ENCODE data around the gene PLEK. TPM values are rescaled to one million over a fixed set of nuclear protein-coding genes. Genes with fewer than 3 reads are reported as not detected.

The PLEK gene
- total RNA-seq, 1 donor, result not detected

- TF ChIP-seq, protein P1, sequence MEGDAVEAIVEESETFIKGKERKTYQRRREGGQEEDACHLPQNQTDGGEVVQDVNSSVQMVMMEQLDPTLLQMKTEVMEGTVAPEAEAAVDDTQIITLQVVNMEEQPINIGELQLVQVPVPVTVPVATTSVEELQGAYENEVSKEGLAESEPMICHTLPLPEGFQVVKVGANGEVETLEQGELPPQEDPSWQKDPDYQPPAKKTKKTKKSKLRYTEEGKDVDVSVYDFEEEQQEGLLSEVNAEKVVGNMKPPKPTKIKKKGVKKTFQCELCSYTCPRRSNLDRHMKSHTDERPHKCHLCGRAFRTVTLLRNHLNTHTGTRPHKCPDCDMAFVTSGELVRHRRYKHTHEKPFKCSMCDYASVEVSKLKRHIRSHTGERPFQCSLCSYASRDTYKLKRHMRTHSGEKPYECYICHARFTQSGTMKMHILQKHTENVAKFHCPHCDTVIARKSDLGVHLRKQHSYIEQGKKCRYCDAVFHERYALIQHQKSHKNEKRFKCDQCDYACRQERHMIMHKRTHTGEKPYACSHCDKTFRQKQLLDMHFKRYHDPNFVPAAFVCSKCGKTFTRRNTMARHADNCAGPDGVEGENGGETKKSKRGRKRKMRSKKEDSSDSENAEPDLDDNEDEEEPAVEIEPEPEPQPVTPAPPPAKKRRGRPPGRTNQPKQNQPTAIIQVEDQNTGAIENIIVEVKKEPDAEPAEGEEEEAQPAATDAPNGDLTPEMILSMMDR (IDR thresholded peaks at IDR 0.05; ENCODE audit: insufficient read depth, low read depth, low read length), result no peak
- DNase-seq (ENCODE audit: low read depth), result no peak
- H3K4me3 ChIP-seq (ENCODE audit: low read depth, low read length), result no peak overlapping the region
These were observed 47.2 kb downstream of the PLEK start for GRCh38 chr2:68412127-68412819.

GRCh38 chr2:68413466-68413865 lies 48.4 kb downstream of the PLEK start:
- no peak overlapping the region for H3K4me3 ChIP-seq (ENCODE audit: low read depth, low read length)
- no peak for DNase-seq (ENCODE audit: low read depth)
- TF ChIP-seq, protein P1 (IDR thresholded peaks at IDR 0.05; ENCODE audit: insufficient read depth, low read depth, low read length), result no peak

DNA sequence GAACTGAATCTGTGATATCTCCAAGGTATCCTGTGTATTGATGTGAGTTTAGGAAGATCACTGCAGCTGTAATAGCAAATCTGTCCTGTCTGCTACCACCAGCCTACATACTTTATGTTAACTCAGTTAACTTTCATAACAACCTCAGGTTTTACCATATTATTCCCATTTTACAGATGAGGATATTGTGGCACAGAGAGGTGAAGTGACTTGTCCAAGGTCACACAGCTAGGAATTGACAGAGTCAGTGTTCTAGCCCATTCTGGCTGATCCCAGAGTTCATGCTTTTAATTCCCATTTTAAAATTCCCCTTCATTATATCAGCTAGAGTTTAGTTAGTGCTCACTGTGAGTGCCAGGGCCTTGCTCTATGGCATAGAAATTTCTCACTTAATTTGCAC lies 49.4 kb downstream of the PLEK start:
- TF ChIP-seq, protein P1 (IDR thresholded peaks at IDR 0.05; ENCODE audit: insufficient read depth, low read depth, low read length), result no peak
- no peak for DNase-seq (ENCODE audit: low read depth)
- no peak overlapping the region for H3K4me3 ChIP-seq (ENCODE audit: low read depth, low read length)

DNA sequence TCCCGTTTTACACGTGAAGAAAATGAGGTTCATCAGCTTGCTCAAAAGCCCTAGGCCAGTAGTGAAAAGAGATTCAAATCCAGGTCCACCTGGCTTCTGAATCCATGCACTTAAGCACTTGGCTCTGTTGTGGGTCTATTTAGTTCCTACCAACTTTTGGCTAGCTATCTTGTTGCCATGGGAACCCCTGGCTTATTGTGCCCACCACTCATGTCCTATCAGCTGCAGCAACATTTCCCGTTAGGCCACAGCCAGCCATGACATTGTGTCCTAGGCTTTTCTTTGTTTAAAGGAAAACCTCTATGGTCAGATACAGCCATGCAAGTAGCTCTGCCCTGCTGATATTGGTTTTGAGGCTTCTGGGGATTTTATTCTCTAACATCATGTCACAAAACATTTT lies 49.8 kb downstream of the PLEK start:
- TF ChIP-seq, protein P1 (IDR thresholded peaks at IDR 0.05; ENCODE audit: insufficient read depth, low read depth, low read length), result no peak

GRCh38 chr2:68415521-68415920 lies 50.4 kb downstream of the PLEK start:
- TF ChIP-seq, protein P1 (IDR thresholded peaks at IDR 0.05; ENCODE audit: insufficient read depth, low read depth, low read length), result no peak

More for the DNA sequence above, 49.8 kb downstream of the PLEK start:
- H3K4me3 ChIP-seq (ENCODE audit: low read depth, low read length), result no peak overlapping the region
- DNase-seq (ENCODE audit: low read depth), result no peak

DNA sequence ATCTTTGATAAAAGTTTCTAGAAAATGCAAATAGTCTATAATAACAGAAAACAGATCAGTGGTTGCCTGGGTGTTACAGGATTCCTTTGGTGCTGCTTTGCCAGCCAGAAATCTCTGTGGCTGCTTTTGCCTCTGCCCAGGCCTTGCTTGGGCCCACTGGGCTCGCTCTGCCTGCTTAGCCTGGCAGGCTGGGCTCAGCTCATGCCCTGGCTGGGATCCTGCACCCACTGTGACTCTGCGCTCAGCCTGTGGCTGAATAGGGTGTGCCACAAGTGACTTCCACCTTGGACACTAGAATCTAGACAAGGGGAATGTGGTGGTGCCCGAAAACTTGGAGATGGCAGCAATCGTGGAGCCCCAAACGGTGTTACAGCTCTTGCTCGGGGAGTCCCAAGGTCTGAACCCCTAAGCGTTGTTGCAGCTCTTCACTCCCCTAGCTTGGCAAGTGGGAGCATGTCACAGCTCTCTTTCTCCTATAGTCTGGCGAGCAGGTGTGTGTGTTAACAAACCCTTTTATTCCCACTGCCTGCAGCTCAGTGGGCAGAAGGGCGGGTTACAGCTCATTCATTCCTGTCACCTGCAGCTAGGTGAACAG lies 51.1 kb downstream of the PLEK start:
- TF ChIP-seq, protein P1 (IDR thresholded peaks at IDR 0.05; ENCODE audit: insufficient read depth, low read depth, low read length), result no peak
- DNase-seq (ENCODE audit: low read depth), result no peak
- H3K4me3 ChIP-seq (ENCODE audit: low read depth, low read length), result no peak overlapping the region

More at GRCh38 chr2:68415521-68415920, 50.4 kb downstream of the PLEK start:
- H3K4me3 ChIP-seq (ENCODE audit: low read depth, low read length), result no peak overlapping the region
- DNase-seq (ENCODE audit: low read depth), result no peak
